HG02571 (cell line): ENCODE measurements around the gene C4orf51.
"Not testable (repeated sequence)": the region's sequence is repeated elsewhere in the genome, so short reads cannot be mapped to it uniquely, and the experiment has no call there.

ENCODE experiments used
- ATAC-seq: cut with Tn5 transposase; IDR thresholded peaks from one replicate; pipeline ENCODE4 v1.9.1; 2021; ENCODE audit warnings: mild to moderate bottlenecking, moderate library complexity; ENCODE audit not compliant: unreplicated experiment

The C4orf51 gene

DNA sequence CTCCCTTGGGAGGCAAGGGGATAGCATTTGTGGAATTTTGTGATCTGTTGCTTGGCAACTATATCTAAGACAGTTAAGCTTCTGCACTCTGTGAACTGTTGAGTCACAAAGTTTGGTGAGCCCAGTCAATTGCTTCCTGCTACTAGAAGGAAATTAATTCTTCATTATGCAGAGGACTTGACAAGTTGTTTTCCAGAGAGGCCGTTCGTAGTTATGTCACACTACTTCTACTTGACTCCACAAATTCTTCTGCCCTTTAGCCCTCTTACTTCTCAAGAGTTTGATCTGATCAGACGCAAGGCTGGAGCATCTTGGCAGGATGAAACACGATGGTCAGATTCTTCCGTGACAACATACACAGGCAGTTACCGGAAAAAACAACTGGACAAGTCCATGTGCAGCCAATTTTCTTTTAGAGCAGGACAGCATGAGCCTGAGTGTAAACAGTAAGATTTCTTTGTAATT, at the start of gene C4orf51:
TSS of gene C4orf51 (plus strand) at position 156 of the 465 bp plus-strand sequence. CDS start at position 214, 58 bp downstream.
- no peak for ATAC-seq

DNA sequence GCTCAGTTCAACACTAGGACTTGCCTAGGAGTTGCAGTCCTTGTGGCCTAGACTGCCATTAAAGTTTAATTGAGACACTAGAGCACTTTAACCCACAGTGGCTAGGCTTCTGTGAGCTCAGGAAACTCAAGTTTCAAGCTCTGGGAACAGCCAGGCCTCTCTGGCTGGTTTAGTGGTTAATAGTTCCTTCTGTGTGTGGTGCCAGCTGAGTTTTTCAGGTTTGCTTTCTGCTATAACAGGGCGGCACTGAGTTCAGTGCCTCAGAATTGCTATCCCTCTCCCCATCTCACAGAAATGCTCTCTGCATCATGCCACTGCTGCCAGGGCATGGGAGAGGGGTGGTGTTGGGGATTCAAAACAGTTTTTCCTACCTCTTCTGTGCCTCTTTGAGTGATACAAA, 44.8 kb upstream of the C4orf51 start:
- no peak for ATAC-seq

DNA sequence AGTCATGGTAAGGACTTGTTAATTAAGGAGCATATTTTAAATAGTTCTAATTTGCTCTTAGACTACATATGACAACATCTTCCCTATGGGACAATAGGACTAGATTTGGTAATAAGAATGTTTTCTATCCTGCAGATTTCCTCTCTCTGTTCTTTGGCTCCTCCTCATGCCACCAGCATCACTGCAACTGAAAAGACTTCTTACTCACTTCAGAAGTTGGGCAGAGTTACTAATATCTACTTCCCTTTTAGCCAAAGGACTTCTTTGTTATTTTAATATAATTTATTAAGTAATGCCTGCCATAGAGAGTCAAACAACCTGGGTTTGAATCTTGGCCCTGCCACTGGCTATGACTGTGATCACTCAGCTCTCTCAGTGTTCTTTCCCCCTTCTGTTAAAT, 44.3 kb upstream of the C4orf51 start:
- ATAC-seq, result no peak

DNA sequence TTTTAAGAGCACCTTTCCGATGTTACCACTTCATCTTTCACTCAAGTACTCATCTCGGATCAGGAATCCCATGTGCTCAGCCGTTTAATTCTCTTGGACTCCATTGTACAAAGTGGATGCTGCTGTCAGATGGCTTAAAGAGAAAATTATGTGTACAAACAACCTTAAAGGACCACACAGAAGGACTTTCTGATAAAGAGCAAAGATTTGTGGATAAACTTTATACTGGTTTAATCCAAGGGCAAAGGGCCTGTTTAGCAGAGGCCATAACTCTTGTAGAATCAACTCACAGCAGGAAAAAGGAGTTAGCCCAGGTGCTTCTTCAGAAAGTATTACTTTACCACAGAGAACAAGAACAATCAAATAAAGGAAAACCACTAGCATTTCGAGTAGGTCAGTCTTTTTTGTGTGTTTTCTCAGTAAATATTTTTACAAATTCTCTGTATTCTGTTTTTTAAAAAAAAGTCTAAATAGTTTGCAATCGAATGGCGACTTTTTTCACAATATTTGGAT, 40.7 kb upstream of the C4orf51 start:
- ATAC-seq, result no peak

DNA sequence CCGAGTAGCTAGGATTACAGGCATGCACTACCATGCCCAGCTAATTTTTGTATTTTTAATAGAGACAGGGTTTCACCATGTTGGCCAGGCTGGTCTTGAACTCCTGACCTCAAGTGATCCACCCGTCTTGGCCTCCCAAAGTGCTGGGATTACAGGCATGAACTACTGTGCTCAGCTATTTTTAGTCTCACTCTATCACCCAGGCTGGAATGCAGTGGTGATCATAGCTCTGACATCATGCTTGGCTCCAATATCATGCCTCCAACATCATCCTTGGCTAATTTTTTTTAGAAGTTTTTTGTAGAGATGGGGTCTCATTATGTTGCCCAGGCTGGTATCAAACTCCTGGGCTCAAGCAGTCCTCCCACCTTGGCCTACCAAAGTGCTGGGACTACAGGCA, 39.7 kb upstream of the C4orf51 start:
- not testable (repeated sequence) for ATAC-seq

DNA sequence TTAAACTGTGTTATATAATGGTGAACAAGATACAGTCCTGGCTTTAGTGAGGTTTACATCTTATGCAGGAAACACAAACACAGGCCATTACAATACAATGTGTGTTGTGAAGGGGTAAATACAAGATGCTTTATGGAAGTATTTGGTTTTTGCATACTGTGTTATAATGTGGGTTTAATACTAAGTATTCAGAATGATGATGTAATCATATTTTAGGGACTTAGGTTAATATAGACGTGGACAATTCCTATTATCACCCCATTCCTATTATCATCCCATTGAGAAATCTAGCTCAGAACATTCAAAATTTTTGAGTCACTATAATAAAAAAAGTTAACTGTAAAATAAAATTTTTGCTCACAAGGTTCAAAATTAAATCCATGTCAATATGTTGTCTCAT, 36.7 kb upstream of the C4orf51 start:
- no peak for ATAC-seq

DNA sequence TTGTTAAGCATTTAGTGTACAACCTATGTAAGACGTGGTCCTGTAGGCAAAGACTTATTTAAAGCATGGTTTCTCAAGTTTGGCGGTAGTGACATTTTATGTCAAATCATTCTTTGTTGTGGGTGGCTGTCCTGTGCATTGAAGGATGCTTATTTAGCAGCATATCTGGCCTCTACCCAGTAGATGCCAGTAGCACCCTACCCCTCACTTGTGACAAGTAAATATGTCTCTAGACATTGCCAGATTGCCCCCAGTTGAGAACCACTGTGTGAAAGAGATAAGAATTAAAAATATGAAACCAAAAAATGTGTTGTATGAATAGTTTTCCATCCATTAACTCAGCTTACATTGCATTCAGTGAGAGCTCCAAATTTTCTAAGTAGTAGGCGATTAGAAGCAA, 35.2 kb upstream of the C4orf51 start:
- ATAC-seq, result no peak

DNA sequence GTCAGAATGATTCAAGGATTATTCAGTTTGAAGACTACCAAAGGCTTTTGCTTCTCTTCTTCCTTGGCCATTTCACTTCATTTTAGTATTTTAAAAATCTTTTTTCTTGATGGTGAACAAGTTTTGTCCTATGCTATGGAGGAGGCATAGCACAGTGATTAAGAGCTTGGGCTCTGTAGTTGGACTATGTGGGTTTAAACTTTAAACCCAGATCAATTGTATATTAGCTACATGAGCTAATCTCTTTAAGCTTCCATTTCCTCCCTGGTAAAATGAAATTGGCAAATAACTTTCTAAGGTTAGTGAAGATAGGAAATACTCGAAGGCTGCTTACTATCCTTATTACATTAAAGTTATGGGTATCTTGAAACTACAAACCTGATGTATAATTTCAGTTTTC, 23.8 kb upstream of the C4orf51 start:
- no peak for ATAC-seq

DNA sequence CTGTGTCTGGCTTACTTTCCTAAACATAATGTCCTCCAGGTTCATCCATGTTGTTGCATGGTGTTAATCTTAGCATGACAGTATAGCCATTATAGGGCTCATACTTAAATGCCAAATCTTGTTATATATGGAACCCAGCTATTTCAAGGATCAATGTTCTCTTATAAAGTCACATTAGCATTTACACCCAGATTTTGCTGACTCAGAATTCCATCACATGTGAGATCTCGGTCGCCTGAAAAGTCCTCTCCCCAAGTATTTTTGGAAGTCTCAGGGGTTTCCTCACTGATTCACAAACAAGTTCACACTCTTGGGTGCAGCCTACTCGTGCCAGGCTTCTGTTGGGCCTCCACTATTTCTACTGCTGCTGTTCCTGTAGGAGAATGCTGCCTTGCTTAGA, 19.9 kb upstream of the C4orf51 start:
- no peak for ATAC-seq

DNA sequence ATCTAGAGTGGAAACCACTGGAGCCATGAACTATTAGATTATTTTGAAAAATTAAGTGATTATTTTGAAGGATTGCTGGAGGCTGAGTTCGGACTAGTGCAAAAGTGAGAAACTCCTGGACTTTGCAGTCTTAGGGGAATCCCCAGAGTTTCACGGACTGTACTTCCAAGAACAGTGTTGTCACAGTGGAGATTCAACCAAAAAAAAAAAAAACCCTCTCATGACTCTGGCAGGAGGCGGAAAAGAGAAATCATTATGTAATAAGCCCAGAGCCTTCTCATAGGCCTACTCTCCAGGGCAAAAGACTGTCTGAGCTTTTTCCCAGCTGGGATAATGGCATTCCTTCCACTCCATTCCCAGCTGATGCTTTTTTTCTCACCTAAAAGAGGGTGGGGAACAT, 16.8 kb upstream of the C4orf51 start:
- no peak for ATAC-seq

DNA sequence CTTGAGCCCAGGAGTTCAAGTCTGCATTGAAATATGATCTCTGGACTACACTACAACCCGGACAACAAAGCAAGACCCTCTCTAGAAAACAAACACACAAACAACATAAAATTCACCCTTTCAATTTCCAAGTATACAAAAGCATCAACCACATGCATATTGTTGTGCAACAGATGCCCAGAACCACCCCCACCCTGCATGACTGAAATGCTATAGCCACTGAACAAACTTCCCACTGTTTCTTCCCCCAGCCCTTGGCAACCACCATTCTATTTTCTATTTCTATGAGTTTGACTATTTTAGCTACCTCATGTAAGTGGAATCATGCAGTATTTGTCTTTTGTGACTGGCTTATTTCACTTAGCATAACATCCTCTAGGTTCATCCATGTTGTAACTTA, 14.2 kb upstream of the C4orf51 start:
- ATAC-seq, result no peak

DNA sequence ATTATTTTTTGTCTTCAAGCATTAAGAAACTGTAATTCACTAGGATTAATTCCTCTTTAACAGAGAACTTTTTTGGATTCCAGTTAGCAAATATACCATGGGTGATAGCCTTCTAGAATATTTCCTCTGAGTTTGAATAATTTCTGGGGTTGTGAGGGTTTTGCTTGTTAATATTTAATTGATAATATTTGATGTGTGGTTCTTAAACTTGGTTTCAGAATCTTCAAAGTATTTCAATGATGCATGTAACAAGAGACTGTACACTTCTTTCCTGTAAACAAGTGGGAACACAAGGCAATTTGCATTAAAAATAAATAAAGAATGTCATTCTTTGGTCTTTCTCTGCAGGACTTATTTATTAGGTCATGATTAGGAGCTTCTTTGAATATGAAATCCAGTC, 9.5 kb upstream of the C4orf51 start:
- no peak for ATAC-seq

DNA sequence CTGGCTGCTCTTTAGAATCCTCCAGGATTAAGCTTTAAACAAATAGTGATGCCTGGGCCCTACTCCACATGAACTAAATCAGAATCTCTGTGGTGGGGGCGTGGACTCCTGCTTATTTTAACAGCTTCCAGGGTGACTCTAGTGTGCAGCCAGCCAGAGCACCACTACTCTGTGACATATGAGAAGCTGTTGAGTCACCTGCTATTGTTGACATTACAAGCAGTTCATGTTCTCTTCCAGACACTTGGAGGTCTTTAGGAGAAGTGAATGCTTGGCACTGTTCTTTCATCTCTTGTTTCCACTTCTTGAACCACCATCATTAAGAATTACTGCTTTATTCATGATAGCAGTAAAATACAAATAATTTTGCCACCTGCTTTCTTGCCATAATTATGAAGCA, 426 bp upstream of the C4orf51 start:
- no peak for ATAC-seq

DNA sequence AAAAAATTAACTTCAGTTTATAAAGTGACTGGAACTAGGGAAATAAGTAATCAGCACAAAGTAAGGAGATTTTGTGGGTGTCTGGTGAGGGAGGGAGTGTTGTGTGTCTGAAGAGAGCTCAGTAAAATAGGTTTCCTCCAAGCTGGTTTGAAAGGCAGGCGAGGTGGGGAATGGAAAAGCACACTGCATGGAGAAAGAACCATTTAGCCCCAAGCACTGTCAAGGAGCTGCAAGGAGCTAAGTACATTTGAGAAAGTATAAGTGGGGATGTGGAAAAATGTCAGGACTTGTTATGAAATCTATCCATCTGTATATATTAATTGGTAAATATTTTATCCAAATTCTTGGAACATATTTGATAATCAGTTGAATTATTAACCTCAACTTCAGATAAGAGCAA, 956 bp downstream of the C4orf51 start:
- ATAC-seq, result no peak

DNA sequence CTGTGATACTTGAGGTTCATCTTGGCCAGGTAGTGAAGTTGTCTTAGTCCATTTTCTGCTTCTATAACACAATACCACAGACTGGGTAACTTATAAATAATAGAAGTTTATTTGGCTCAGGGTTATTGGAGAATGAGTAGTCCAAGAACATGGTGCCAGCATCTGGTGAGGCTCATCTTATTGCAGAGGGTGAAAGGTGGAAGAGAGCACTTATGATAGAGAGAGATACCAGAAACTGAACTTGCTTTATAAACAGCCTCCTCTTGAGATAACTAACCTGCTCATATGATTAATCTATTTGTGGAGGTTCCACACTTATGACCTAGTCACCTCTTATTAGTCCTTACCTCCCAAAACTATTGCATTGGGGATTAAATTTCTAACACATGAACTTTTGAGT, 1.6 kb downstream of the C4orf51 start:
- no peak for ATAC-seq

DNA sequence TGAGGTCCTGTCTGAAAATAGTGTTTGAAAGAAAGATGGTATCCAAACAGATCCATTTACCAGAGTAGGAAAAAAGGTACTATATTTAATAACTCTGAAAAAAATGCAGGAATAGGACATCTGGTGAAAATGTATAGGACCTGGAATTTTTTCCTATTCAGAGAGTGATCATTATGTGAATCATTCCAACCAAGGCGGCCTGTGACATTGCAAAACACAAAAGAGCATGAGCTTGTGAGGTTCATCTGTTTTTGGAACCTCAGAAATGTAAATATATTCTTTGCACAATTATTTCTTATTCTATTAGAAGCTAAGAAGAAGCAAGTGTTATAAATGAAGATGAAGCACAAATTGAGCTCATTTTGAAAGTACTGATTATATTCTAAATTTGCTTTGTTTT, 2.0 kb downstream of the C4orf51 start:
- no peak for ATAC-seq

DNA sequence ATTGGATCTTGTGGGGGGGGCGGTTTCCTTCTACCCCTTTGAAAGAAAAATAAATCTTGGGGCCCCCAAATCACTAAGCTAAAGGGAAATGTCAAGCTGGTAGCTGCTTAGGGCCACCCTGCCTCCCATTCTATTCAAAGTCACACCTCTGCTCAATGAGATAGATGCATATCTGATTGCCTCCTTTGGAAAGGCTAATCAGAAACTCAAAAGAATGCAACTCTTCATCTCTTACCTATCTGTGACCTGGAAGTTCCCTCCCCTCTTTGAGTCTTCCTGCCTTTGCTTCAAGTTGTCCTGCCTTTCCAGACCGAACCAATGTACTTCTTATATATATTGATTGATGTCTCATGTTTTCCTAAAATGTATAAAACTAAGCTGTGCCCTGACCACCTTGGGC, 7.0 kb downstream of the C4orf51 start:
- ATAC-seq, result no peak

DNA sequence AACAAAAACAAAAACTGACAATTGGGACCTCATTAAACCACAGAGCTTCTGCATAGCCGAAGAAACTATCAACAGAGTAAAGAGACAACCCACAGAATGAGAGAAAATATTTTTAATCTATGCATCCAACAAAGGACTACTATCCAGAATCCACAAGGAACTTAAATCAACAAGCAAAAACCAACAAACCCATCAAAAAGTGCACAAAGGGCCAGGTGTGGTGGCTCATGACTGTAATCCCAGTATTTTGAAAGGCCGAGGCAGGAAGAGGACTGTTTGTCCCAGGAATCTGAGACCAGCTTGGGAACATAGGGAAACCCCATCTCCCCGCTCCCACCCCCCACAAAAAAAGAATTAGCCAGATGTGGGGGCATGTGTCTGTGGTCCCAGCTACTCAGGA, 10.7 kb downstream of the C4orf51 start:
- ATAC-seq, result no peak

DNA sequence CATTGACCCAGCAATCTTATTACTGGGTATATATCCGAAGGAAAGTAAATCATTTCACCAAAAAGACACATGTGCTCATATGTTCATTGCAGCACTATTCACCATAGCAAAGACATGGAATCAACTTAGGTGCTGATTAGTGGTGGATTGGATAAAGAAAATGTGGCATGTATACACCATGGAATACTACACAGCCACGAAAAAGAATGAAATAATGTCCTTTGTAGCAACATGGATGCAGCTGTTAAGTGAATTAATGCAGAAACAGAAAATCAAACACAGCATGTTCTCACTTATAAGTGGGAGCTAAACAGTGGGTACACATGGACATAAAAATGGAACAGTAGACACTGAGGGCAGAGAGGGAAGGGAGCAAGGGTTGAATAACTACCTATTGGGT, 11.5 kb downstream of the C4orf51 start:
- ATAC-seq, result not testable (repeated sequence)

DNA sequence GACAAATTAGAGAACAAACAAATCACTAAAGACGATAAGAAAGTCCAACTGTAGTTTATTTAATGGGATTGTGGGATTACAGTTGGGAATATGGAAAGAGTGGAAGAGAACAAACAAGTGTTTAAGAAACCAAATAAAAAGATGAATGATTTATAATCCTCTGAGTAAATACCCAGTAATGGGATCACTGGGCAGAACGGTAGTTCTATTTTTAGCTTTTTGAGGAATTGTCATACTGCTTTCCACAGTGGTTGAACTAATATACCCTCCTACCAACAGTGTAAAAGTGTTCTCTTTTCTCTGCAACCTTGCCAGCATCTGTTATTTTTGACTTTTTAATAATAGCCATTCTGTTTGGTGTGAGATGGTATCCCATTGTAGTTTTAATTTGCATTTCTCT, 15.0 kb downstream of the C4orf51 start:
- ATAC-seq, result no peak

DNA sequence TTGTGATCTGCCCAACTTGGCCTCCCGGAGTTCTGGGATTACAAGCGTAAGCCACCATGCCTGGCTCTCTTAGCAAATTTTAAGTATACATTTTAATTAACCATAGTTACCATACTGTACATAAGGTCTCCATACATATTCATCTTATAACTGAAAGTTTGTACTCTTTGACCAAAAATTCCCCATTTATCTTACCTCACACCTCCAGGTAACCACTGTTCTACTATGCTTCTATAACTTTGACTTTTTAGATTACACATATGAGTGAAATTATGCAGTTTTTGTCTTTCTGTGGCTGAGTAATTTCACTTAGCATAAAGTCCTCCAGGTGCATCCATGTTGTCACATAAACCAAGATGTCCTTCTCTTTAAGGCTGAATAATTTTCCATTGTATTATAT, 17.4 kb downstream of the C4orf51 start:
- ATAC-seq, result no peak

DNA sequence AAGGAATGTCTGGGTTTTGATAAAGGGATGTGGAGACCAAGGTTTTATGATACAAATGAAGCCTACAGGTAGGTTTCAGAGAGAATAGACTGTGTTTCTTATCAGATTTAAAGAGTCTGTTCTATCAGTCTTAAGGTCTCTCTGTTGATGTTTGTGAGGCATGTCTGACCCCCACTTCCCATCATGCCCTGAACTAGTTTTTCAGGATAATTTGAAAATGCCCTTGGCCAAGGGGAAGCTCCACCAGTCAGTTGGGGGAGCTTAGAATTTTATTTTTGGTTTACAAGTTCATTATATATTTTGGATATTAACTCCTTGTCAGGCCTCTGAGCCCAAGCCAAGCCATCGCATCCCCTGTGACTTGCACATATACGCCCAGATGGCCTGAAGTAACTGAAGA, 18.6 kb downstream of the C4orf51 start:
- ATAC-seq, result no peak

DNA sequence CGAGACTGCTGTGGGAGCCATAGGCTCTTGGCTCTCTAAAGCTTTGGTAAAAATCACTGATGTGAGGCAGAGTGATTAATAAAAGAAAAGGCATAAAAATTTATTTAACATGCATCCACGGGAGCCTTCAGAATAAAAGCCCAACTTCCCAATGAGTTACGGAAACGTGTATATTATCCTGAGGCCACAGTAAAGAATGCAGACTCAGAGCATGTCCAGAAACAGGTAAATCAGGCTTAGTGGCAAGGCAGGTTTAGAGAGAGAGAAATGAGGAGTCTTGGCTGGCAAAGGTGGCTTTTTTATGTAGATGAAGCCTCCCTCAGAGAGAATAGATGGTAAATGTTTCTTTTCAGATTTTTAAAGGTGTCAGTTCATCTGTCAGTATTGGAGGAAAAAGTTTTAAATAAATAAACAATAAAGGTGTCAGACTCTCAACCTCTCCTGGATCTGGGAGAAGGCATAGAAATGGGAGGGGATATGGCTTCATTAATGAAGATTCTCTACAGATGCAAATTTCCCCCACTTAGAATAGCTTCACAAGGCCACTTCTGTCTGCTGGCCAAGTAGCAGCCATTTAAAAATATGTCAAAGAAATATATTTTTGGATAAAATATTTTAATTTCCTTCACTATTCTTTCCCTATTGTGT, 24.0 kb downstream of the C4orf51 start:
- ATAC-seq, result no peak
